Peyer's patch (tissue), 4 donors: ENCODE data around the gene SNTG2.

Experiments used
- CTCF ChIP-seq, 6 experiments: fragments of 450-650 bp in 4 of 6; fragments of 200-600 bp in 2 of 6; sonication (generic) in 1 of 6; IDR thresholded peaks; one replicate each; pipeline ENCODE4 v1.5.1; 2017 to 2019; ENCODE audit warnings: antibody characterized with exemption in 6 of 6, mild to moderate bottlenecking in 3 of 6, moderate library complexity in 1 of 6
- POLR2A ChIP-seq, 2 donors: fragments of 450-650 bp; IDR thresholded peaks; one replicate each; pipeline ENCODE4 v1.5.1; 2017; ENCODE audit warnings: antibody characterized with exemption in 2 of 2, mild to moderate bottlenecking in 2 of 2, moderate library complexity in 2 of 2

GRCh38 chr2:1340141-1340512 lies 389.5 kb downstream of the SNTG2 start:
- TF ChIP-seq CTCF (IDR thresholded peaks at IDR 0.05) (no peak), POLR2A (IDR thresholded peaks at IDR 0.05) (no peak)
